H1 (cell line): ENCODE data around the gene BTN1A1. TPM values are rescaled to one million over a fixed set of nuclear protein-coding genes. Genes with fewer than 3 reads are reported as not detected.
"Not testable (repeated sequence)": the region's sequence is repeated elsewhere in the genome, so short reads cannot be mapped to it uniquely, and the experiment has no call there.

Experiments used
- CTCF ChIA-PET: fragments of 300-600 bp; sonication (Branson Sonifier 250); formaldehyde crosslinking; loops from one replicate; lab custom pipeline; 2021; ENCODE audit not compliant: partially characterized antibody; lab: Charles Lee
- POLR2A ChIA-PET: fragments of 300-600 bp; sonication (Branson Sonifier 250); formaldehyde crosslinking; loops from one replicate; lab custom pipeline; 2021; ENCODE audit warnings: inconsistent platforms; ENCODE audit not compliant: partially characterized antibody; lab: Charles Lee
- DNase-seq, 2 experiments: peaks; one replicate each; pipeline versions ENCODE4 v3.0.0 to v3.0.0-alpha.2; 2010 to 2022; ENCODE audit warnings: low spot score in 2 of 2, low read depth in 1 of 2, mixed read lengths in 1 of 2
- FAIRE-seq: peaks from 2 replicates; lab custom pipeline; 2011; peaks lifted over from hg19 to GRCh38; lab: Jason Lieb, UNC
- H2AFZ ChIP-seq: 2 replicates; pipeline ENCODE4 v1.8.1; 2012; ENCODE audit warnings: low read length, inconsistent platforms
- H2AK5ac ChIP-seq: 2 replicates; pipeline ENCODE4 v1.6.1; 2013; ENCODE audit warnings: low read depth, low read length
- H2BK120ac ChIP-seq: replicated peaks from 2 replicates; pipeline ENCODE3; 2013; ENCODE audit warnings: low read depth, low read length, inconsistent platforms
- H2BK12ac ChIP-seq: 2 replicates; pipeline ENCODE4 v1.6.1; 2013; ENCODE audit warnings: low read depth, low read length
- H2BK15ac ChIP-seq: 2 replicates; pipeline ENCODE4 v1.6.1; 2013; ENCODE audit warnings: low read length
- H2BK20ac ChIP-seq: 2 replicates; pipeline ENCODE4 v1.6.1; 2013; ENCODE audit warnings: low read length
- H2BK5ac ChIP-seq: 2 replicates; pipeline ENCODE4 v1.6.1; 2013; ENCODE audit warnings: low read depth, low read length
- H3K14ac ChIP-seq: 2 replicates; pipeline ENCODE4 v1.6.1; 2013; ENCODE audit warnings: inconsistent platforms; ENCODE audit not compliant: insufficient read length
- H3K18ac ChIP-seq: 2 replicates; pipeline ENCODE4 v1.6.1; 2013; ENCODE audit warnings: low read length; ENCODE audit errors: extremely low read depth
- H3K23ac ChIP-seq: 2 replicates; pipeline ENCODE4 v1.6.1; 2013; ENCODE audit warnings: inconsistent platforms; ENCODE audit not compliant: insufficient read length
- H3K23me2 ChIP-seq: 2 replicates; pipeline ENCODE4 v1.6.1; 2013; ENCODE audit warnings: low read depth, low read length
- H3K27ac ChIP-seq: 2 replicates; pipeline ENCODE4 v1.6.1; 2011; ENCODE audit warnings: low read depth, low read length, inconsistent platforms
- H3K27me3 ChIP-seq, 4 experiments: replicated peaks in 1 of 4; 1 replicate in 1 of 4; 2 replicates in 3 of 4; pipeline versions ENCODE4 v1.6.1 to v1.8.1; 2011 to 2013; ENCODE audit warnings: low read length in 3 of 4, mild to moderate bottlenecking in 3 of 4, inconsistent platforms in 2 of 4, mixed read lengths in 2 of 4, moderate library complexity in 1 of 4; ENCODE audit not compliant: control insufficient read depth in 3 of 4, insufficient read depth in 3 of 4; ENCODE audit errors: extremely low read depth in 1 of 4
- H3K36me3 ChIP-seq, 4 experiments: 2 replicates each; pipeline versions ENCODE4 v1.6.1 to v1.8.1; 2011 to 2013; ENCODE audit warnings: mild to moderate bottlenecking in 4 of 4, low read length in 3 of 4, moderate library complexity in 2 of 4, control low read depth in 1 of 4, inconsistent platforms in 1 of 4; ENCODE audit not compliant: insufficient read depth in 4 of 4, control insufficient read depth in 2 of 4
- H3K4ac ChIP-seq: replicated peaks from 2 replicates; pipeline ENCODE3; 2013; ENCODE audit warnings: low read length, low read depth, mixed read lengths, inconsistent platforms; ENCODE audit not compliant: insufficient read length
- H3K4me1 ChIP-seq, 4 experiments: replicated peaks in 1 of 4; 1 replicate in 1 of 4; 2 replicates in 3 of 4; pipeline versions ENCODE4 v1.6.1 to v1.8.1; 2011 to 2013; ENCODE audit warnings: low read length in 3 of 4, inconsistent platforms in 2 of 4, mixed read lengths in 1 of 4; ENCODE audit not compliant: insufficient read depth in 4 of 4, control insufficient read depth in 3 of 4
- H3K4me2 ChIP-seq, 2 experiments: 2 replicates each; pipeline versions ENCODE4 v1.6.1 to v1.8.1; 2011 to 2013; ENCODE audit warnings: low read depth in 2 of 2, low read length in 2 of 2, control low read depth in 1 of 2, inconsistent platforms in 1 of 2, mild to moderate bottlenecking in 1 of 2; ENCODE audit not compliant: insufficient read depth in 1 of 2
- H3K4me3 ChIP-seq, 4 experiments: fragments of 200-600, 300-600 bp in 1 of 4; sonication (generic), shearing (Covaris generic), sonication (Bioruptor Twin) in 1 of 4; 2 replicates each; pipeline versions ENCODE4 v1.5.1 to v1.8.1; 2011 to 2016; ENCODE audit warnings: low read length in 4 of 4, low read depth in 3 of 4, control low read depth in 2 of 4, inconsistent platforms in 2 of 4, mild to moderate bottlenecking in 2 of 4, mixed read lengths in 1 of 4, moderate library complexity in 1 of 4; ENCODE audit not compliant: insufficient read depth in 2 of 4; ENCODE audit errors: extremely low read depth in 1 of 4
- H3K56ac ChIP-seq: replicated peaks from 2 replicates; pipeline ENCODE3; 2013; ENCODE audit warnings: low read depth, mild to moderate bottlenecking, mixed read lengths, low read length, inconsistent platforms; ENCODE audit not compliant: insufficient read length
- H3K79me1 ChIP-seq: 2 replicates; pipeline ENCODE4 v1.6.1; 2013; ENCODE audit warnings: low read depth, low read length, control low read depth
- H3K79me2 ChIP-seq, 2 experiments: 2 replicates each; pipeline versions ENCODE4 v1.6.1 to v1.8.1; 2012 to 2013; ENCODE audit warnings: low read length in 2 of 2, mild to moderate bottlenecking in 2 of 2, inconsistent platforms in 1 of 2; ENCODE audit not compliant: insufficient read depth in 2 of 2, control insufficient read depth in 1 of 2
- H3K9ac ChIP-seq, 4 experiments: replicated peaks in 1 of 4; 1 replicate in 1 of 4; 2 replicates in 3 of 4; pipeline versions ENCODE4 v1.6.1 to v1.8.1; 2011 to 2013; ENCODE audit warnings: low read depth in 3 of 4, low read length in 3 of 4, control low read depth in 2 of 4, mild to moderate bottlenecking in 2 of 4, moderate library complexity in 2 of 4, inconsistent platforms in 1 of 4; ENCODE audit errors: extremely low read depth in 1 of 4
- H3K9me3 ChIP-seq, 2 experiments: 2 replicates each; pipeline versions ENCODE4 v1.6.1 to v1.8.1; 2012 to 2013; ENCODE audit warnings: mild to moderate bottlenecking in 2 of 2, moderate library complexity in 2 of 2, control low read depth in 1 of 2, inconsistent platforms in 1 of 2, low read depth in 1 of 2, low read length in 1 of 2, mixed read lengths in 1 of 2; ENCODE audit not compliant: insufficient read depth in 2 of 2
- H4K20me1 ChIP-seq, 2 experiments: replicated peaks in 1 of 2; 2 replicates each; pipeline versions ENCODE3 to v1.8.1; 2011 to 2013; ENCODE audit warnings: inconsistent platforms in 2 of 2, low read length in 2 of 2, mild to moderate bottlenecking in 1 of 2; ENCODE audit not compliant: insufficient read depth in 2 of 2, control insufficient read depth in 1 of 2
- H4K5ac ChIP-seq: 2 replicates; pipeline ENCODE4 v1.6.1; 2013; ENCODE audit warnings: low read length, low read depth, mixed read lengths, inconsistent platforms; ENCODE audit not compliant: insufficient read length
- H4K8ac ChIP-seq: 2 replicates; pipeline ENCODE4 v1.8.0; 2013; ENCODE audit warnings: mild to moderate bottlenecking, moderate library complexity, low read length, inconsistent platforms; ENCODE audit not compliant: insufficient read depth; ENCODE audit errors: extremely low read depth
- H4K91ac ChIP-seq: replicated peaks from 2 replicates; pipeline ENCODE3; 2013; ENCODE audit warnings: low read length, mixed read lengths, inconsistent platforms; ENCODE audit not compliant: insufficient read length
- CEBPB ChIP-seq: IDR thresholded peaks from 2 replicates; pipeline ENCODE4 v1.6.1; 2012; ENCODE audit warnings: low read depth, low read length
- WGBS, 2 experiments: shearing (Covaris generic) in 1 of 2; methylation state at CpG; one replicate each; pipeline versions ENCODE4 v1.1.6 to v1.1.7; 2013 to 2015; ENCODE audit warnings: low lambda C conversion rate in 2 of 2, mixed read lengths in 2 of 2, inconsistent platforms in 1 of 2, low coverage in 1 of 2, missing lambda C conversion rate in 1 of 2; ENCODE audit not compliant: insufficient replicate concordance in 2 of 2, insufficient coverage in 1 of 2, insufficient read length in 1 of 2; ENCODE audit errors: extremely low coverage in 1 of 2, missing lambda C conversion rate in 1 of 2; 5-methylcytosine and 5-hydroxymethylcytosine counted together
- polyA plus RNA-seq, 7 experiments: library from polyadenylated mRNA; depleted of rRNA in 3 of 7; stranded (reverse) in 5 of 7; unstranded in 2 of 7; fragments of >200 nt in 5 of 7; fragments of 200-250 nt in 2 of 7; gene quantifications; 1 replicate in 5 of 7; 2 replicates in 1 of 7; 4 replicates in 1 of 7; pipeline versions ENCODE4 v1.2.1 to v1.2.3, GENCODE V29; 2011 to 2013; ENCODE audit warnings: missing spikeins in 2 of 7, mixed read lengths in 2 of 7
- total RNA-seq: library from RNA; stranded (reverse); fragmentation: NEBNext Ultra II Directional; extraction: Animal tissue kit (Norgen Biotek cat#: 25700); gene quantifications from 2 replicates; pipeline ENCODE4 v1.2.1, GENCODE V29; 2021

BTN1A1 gene
- total and polyA plus RNA-seq, 2 of the 8 experiments (the other 6 are each of a cell fraction or from before 2014, with no cell fraction given): 0.28 to 0.35 TPM

DNA sequence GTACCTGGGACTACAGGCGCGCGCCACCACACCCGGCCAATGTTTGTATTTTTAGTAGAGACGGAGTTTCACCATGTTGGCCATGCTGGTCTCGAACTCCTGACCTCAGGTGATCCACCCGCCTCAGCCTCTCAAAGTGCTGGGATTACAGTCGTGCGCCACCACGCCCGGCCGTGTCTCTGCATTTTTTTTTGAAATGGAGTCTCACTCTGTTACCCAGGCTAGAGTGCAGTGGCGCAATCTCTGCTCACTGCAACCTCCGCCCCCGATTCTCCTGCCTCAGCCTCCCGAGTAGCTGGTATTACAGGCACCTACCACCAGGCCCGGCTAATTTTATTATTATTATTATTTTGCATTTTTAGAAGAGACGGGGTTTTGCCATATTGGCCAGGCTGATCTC, 47.3 kb downstream of the BTN1A1 start:
- TF ChIP-seq CEBPB: 0 out of 2 replicates have a peak, but pooled peaks have one; percentile 8
- H3K9me3 ChIP-seq, H2BK120ac ChIP-seq, H4K5ac ChIP-seq, H3K4me1 ChIP-seq, H4K91ac ChIP-seq, H2AFZ ChIP-seq, H3K27me3 ChIP-seq, H3K9ac ChIP-seq, H3K23ac ChIP-seq, H3K27ac ChIP-seq, H3K4me2 ChIP-seq, H3K23me2 ChIP-seq, H2BK5ac ChIP-seq, H2BK20ac ChIP-seq, H3K56ac ChIP-seq, H3K18ac ChIP-seq, H3K4ac ChIP-seq, H3K14ac ChIP-seq, H2BK12ac ChIP-seq, FAIRE-seq, H3K79me1 ChIP-seq, H4K20me1 ChIP-seq, H3K4me3 ChIP-seq, H4K8ac ChIP-seq, H2AK5ac ChIP-seq, H2BK15ac ChIP-seq, H3K79me2 ChIP-seq: not testable (repeated sequence)
- WGBS, 2 experiments: 91% methylated on average over 18 of the region's 18 CpGs; no CpG with 5 or more reads in 1 of the 2 experiments
- POLR2A ChIA-PET: interaction anchor here (1.6 to 2.5 kb wide), 2 partner anchors 10 to 14 kb away, joined by 4 to 15 read pairs; partner anchors contain the start of gene HMGN4
- CTCF ChIA-PET: interaction anchor here (0.6 to 1.2 kb wide), 2 partner anchors 206 to 208 kb away, joined by 3 read pairs; no protein-coding TSS in a partner anchor
- peak in 1 of 2 experiments; percentile 31 for DNase-seq
- peaks cover 0 to 21% (median 9%) of the 10 kb centered on the region in 4 experiments; a peak in 5 of 8 replicates for H3K36me3 ChIP-seq
